A673 (cell line): ENCODE results near the gene DCLRE1B. TPM values are rescaled to one million over a fixed set of nuclear protein-coding genes. Genes with fewer than 3 reads are reported as not detected.

Source experiments
- BruUV-seq: library from RNA; stranded (reverse); fragments of 400-500 nt; replicated peaks from 2 replicates; lab custom pipeline; 2021; lab: Mats Ljungman, UMichigan
- CTCF ChIA-PET: fragments of 300-600 bp; sonication (Branson Sonifier 250); formaldehyde crosslinking; loops from one replicate; lab custom pipeline; 2022; ENCODE audit warnings: antibody characterized with exemption; lab: Charles Lee
- POLR2A ChIA-PET: fragments of 300-600 bp; sonication (Branson Sonifier 250); formaldehyde crosslinking; loops from one replicate; lab custom pipeline; 2022; ENCODE audit warnings: antibody characterized with exemption; ENCODE audit not compliant: low non-redundant PET; lab: Charles Lee
- DNase-seq: peaks from one replicate; pipeline ENCODE4 v3.0.0-alpha.2; 2015; ENCODE audit warnings: low spot score
- H3K27ac ChIP-seq: fragments of 200-600 bp; sonication (generic); 2 replicates; pipeline ENCODE4 v1.5.1; 2016; ENCODE audit warnings: mixed run types, low read depth, mild to moderate bottlenecking, mixed read lengths, antibody characterized with exemption, low read length; ENCODE audit not compliant: poor library complexity, severe bottlenecking
- H3K27me3 ChIP-seq: fragments of 200-600 bp; sonication (generic); replicated peaks from 2 replicates; pipeline ENCODE4 v1.6.1; 2017; ENCODE audit warnings: mixed run types, low read depth, mild to moderate bottlenecking, mixed read lengths, antibody characterized with exemption, low read length; ENCODE audit not compliant: insufficient read depth, poor library complexity
- H3K36me3 ChIP-seq: fragments of 200-600 bp; sonication (generic); 2 replicates; pipeline ENCODE4 v1.6.1; 2016; ENCODE audit warnings: mixed run types, mild to moderate bottlenecking, mixed read lengths, antibody characterized with exemption, low read length; ENCODE audit not compliant: insufficient read depth, poor library complexity, severe bottlenecking
- H3K4me1 ChIP-seq: fragments of 200-600 bp; sonication (generic); 2 replicates; pipeline ENCODE4 v1.6.1; 2017; ENCODE audit warnings: mixed run types, mild to moderate bottlenecking, mixed read lengths, antibody characterized with exemption, low read length; ENCODE audit not compliant: insufficient read depth, poor library complexity, severe bottlenecking
- H3K4me3 ChIP-seq: fragments of 200-600 bp; sonication (generic); 2 replicates; pipeline ENCODE4 v1.5.1; 2016; ENCODE audit warnings: low read depth, mixed run types, mild to moderate bottlenecking, mixed read lengths, low read length; ENCODE audit not compliant: poor library complexity, severe bottlenecking
- H3K9me3 ChIP-seq: fragments of 200-600 bp; sonication (generic); 2 replicates; pipeline ENCODE4 v1.6.1; 2016; ENCODE audit warnings: mixed run types, low read depth, mild to moderate bottlenecking, mixed read lengths, antibody characterized with exemption, low read length; ENCODE audit not compliant: poor library complexity, severe bottlenecking
- CTCF ChIP-seq: fragments of 300-800, 200-600 bp; sonication (generic); conservative IDR thresholded peaks from 2 replicates; pipeline ENCODE4 v1.5.1; 2017; ENCODE audit warnings: low read depth, mild to moderate bottlenecking, antibody characterized with exemption, low read length, moderate library complexity, mixed read lengths
- EZH2 ChIP-seq: fragments of 200-600 bp; sonication (generic); IDR thresholded peaks from 2 replicates; pipeline ENCODE4 v1.6.1; 2017; ENCODE audit warnings: borderline replicate concordance, low read depth, mild to moderate bottlenecking, mixed read lengths, antibody characterized with exemption, low read length; ENCODE audit not compliant: poor library complexity, severe bottlenecking
- intact Hi-C: fragments of 100-400 bp; cut with micrococcal nuclease; formaldehyde crosslinking; loops from one replicate; pipeline ENCODE4 v1.10.0; 2022; ENCODE audit not compliant: unreplicated experiment
- total RNA-seq: library from RNA; stranded (reverse); gene quantifications from 2 replicates; pipeline ENCODE4 v1.2.3, GENCODE V29; 2021

The DCLRE1B gene
- total RNA-seq, 1 experiment from 2014 or later = 34.6 TPM

- BruUV-seq = no TSS peak
- ChIA-PET POLR2A (no interaction called here), CTCF (interaction anchor here (1.0 to 2.1 kb wide), 3 partner anchors 25 to 379 kb away, joined by 3 to 8 read pairs (median 6); partner anchors contain the start of gene HIPK1)
- Histone ChIP-seq H3K9me3 (no peaks in the 10 kb centered on the region), H3K27me3 (no peaks in the 10 kb centered on the region), H3K4me3 (peak overlapping the region; percentile 86), H3K4me1 (peaks cover 10% of the 10 kb centered on the region), H3K27ac (peak overlapping the region; percentile 86), H3K36me3 (peaks cover 61% of the 10 kb centered on the region)
- intact Hi-C loops = loop anchor here (2.0 kb wide), 1 partner anchor 69 kb away; no protein-coding TSS in a partner anchor
- TF ChIP-seq CTCF (no peak), EZH2 (no peak)
- DNase-seq = peak; percentile 27
Measured at GRCh38 chr1:113903501-113904292, 1.4 kb upstream of the DCLRE1B start.

GRCh38 chr1:113904293-113904673 is 843 bp upstream of the DCLRE1B start:
- Histone ChIP-seq H3K4me3 (peak overlapping the region; percentile 86), H3K4me1 (peaks cover 10% of the 10 kb centered on the region), H3K36me3 (peaks cover 61% of the 10 kb centered on the region), H3K27ac (peak overlapping the region; percentile 86), H3K27me3 (no peaks in the 10 kb centered on the region), H3K9me3 (no peaks in the 10 kb centered on the region)
- DNase-seq = no peak
- intact Hi-C loops = loop anchor here (2.0 kb wide), 1 partner anchor 69 kb away; no protein-coding TSS in a partner anchor
- TF ChIP-seq EZH2 (no peak), CTCF (no peak)
- TSS peak; percentile 64 for BruUV-seq
- ChIA-PET CTCF (interaction anchor here (0.5 to 2.1 kb wide), 3 partner anchors 25 to 188 kb away, joined by 3 to 6 read pairs (median 6); partner anchors contain the start of gene HIPK1), POLR2A (no interaction called here)

GRCh38 chr1:113905435-113905861 is 322 bp downstream of the DCLRE1B start:
- intact Hi-C loops = loop anchor here (1.0 to 2.0 kb wide), 2 partner anchors 24 to 71 kb away; partner anchors contain the start of gene HIPK1
- BruUV-seq = no TSS peak
- Histone ChIP-seq H3K27ac (peak overlapping the region; percentile 86), H3K4me3 (peak overlapping the region; percentile 86), H3K27me3 (no peaks in the 10 kb centered on the region), H3K9me3 (no peaks in the 10 kb centered on the region), H3K4me1 (peaks cover 10% of the 10 kb centered on the region), H3K36me3 (peaks cover 60% of the 10 kb centered on the region)
- ChIA-PET POLR2A (no interaction called here), CTCF (interaction anchor here (0.7 kb wide), 1 partner anchor 11 kb away, joined by 4 read pairs; no protein-coding TSS in a partner anchor)
- TF ChIP-seq CTCF (no peak), EZH2 (no peak)
- no peak for DNase-seq
